H9 (cell line): ENCODE measurements around the gene GPR107. TPM values are rescaled to one million over a fixed set of nuclear protein-coding genes. Genes with fewer than 3 reads are reported as not detected.
A peak's percentile ranks its signal among the peaks of the same experiment; 100 is the strongest.

Source experiments
- DNase-seq: peaks from one replicate; pipeline ENCODE4 v3.0.0-alpha.2; 2017
- H2AFZ ChIP-seq: one replicate; pipeline ENCODE4 v1.6.1; 2013; ENCODE audit warnings: mild to moderate bottlenecking, low read length, control low read depth, moderate library complexity
- H2AK5ac ChIP-seq: 2 replicates; pipeline ENCODE4 v1.6.1; 2013; ENCODE audit warnings: low read length, control low read depth, mixed read lengths; ENCODE audit not compliant: insufficient read length
- H2BK120ac ChIP-seq: one replicate; pipeline ENCODE4 v1.6.1; 2013; ENCODE audit warnings: low read depth, mild to moderate bottlenecking, low read length, control low read depth, inconsistent platforms; ENCODE audit not compliant: poor library complexity, severe bottlenecking
- H2BK12ac ChIP-seq: 2 replicates; pipeline ENCODE4 v1.6.1; 2013; ENCODE audit warnings: low read length, control low read depth, mixed read lengths, low read depth; ENCODE audit not compliant: insufficient read length
- H2BK15ac ChIP-seq: 2 replicates; pipeline ENCODE4 v1.6.1; 2013; ENCODE audit warnings: low read depth, low read length, control low read depth
- H2BK20ac ChIP-seq: one replicate; pipeline ENCODE4 v1.6.1; 2013; ENCODE audit warnings: low read depth, mild to moderate bottlenecking, low read length, control low read depth, inconsistent platforms; ENCODE audit not compliant: poor library complexity, severe bottlenecking
- H2BK5ac ChIP-seq: 2 replicates; pipeline ENCODE4 v1.6.1; 2013; ENCODE audit warnings: low read length, control low read depth, mixed read lengths; ENCODE audit not compliant: insufficient read length
- H3K14ac ChIP-seq: 2 replicates; pipeline ENCODE4 v1.6.1; 2013; ENCODE audit warnings: low read length, control low read depth; ENCODE audit not compliant: insufficient read depth
- H3K18ac ChIP-seq: 2 replicates; pipeline ENCODE4 v1.6.1; 2013; ENCODE audit warnings: low read depth, mild to moderate bottlenecking, mixed read lengths, low read length, control low read depth; ENCODE audit not compliant: insufficient read length
- H3K23ac ChIP-seq: 2 replicates; pipeline ENCODE4 v1.6.1; 2013; ENCODE audit warnings: low read length, control low read depth, mixed read lengths, low read depth; ENCODE audit not compliant: insufficient read length
- H3K23me2 ChIP-seq: 2 replicates; pipeline ENCODE4 v1.6.1; 2013; ENCODE audit warnings: low read depth, mild to moderate bottlenecking, mixed read lengths, low read length, control low read depth; ENCODE audit not compliant: insufficient read length, poor library complexity, severe bottlenecking
- H3K27ac ChIP-seq: 2 replicates; pipeline ENCODE4 v1.5.1; 2013; ENCODE audit warnings: low read length, control low read depth, mixed read lengths, low read depth; ENCODE audit not compliant: insufficient read length
- H3K27me3 ChIP-seq: 2 replicates; pipeline ENCODE4 v1.6.1; 2013; ENCODE audit warnings: low read length, control low read depth, inconsistent platforms; ENCODE audit not compliant: insufficient read depth
- H3K4ac ChIP-seq: 2 replicates; pipeline ENCODE4 v1.6.1; 2013; ENCODE audit warnings: low read depth, mild to moderate bottlenecking, control low read depth, inconsistent platforms, low read length, moderate library complexity
- H3K4me1 ChIP-seq: 2 replicates; pipeline ENCODE4 v1.6.1; 2013; ENCODE audit warnings: low read length, control low read depth, inconsistent platforms; ENCODE audit not compliant: insufficient read depth
- H3K4me2 ChIP-seq: 2 replicates; pipeline ENCODE4 v1.6.1; 2013; ENCODE audit warnings: low read length, control low read depth, mixed read lengths; ENCODE audit not compliant: insufficient read length, insufficient read depth
- H3K56ac ChIP-seq: 2 replicates; pipeline ENCODE4 v1.6.1; 2013; ENCODE audit warnings: low read depth, mild to moderate bottlenecking, mixed read lengths, low read length, control low read depth; ENCODE audit not compliant: insufficient read length
- H3K79me1 ChIP-seq: 2 replicates; pipeline ENCODE4 v1.6.1; 2013; ENCODE audit warnings: low read depth, mild to moderate bottlenecking, moderate library complexity, low read length, control low read depth, inconsistent platforms; ENCODE audit not compliant: insufficient read depth, poor library complexity, severe bottlenecking
- H3K79me2 ChIP-seq: 2 replicates; pipeline ENCODE4 v1.6.1; 2013; ENCODE audit warnings: low read length, control low read depth, inconsistent platforms; ENCODE audit not compliant: insufficient read depth
- H3K9ac ChIP-seq: 2 replicates; pipeline ENCODE4 v1.6.1; 2013; ENCODE audit warnings: low read length, control low read depth, mixed read lengths; ENCODE audit not compliant: insufficient read length; ENCODE audit errors: extremely low read depth
- H3K9me3 ChIP-seq: one replicate; pipeline ENCODE4 v1.6.1; 2013; ENCODE audit warnings: low read depth, low read length, inconsistent platforms; ENCODE audit not compliant: control insufficient read depth
- H3T11ph ChIP-seq: one replicate; pipeline ENCODE4 v1.6.1; 2013; ENCODE audit warnings: mild to moderate bottlenecking, low read length, control low read depth, inconsistent platforms
- H4K20me1 ChIP-seq: one replicate; pipeline ENCODE4 v1.6.1; 2013; ENCODE audit not compliant: control insufficient read depth, insufficient read length, insufficient read depth
- H4K5ac ChIP-seq: 2 replicates; pipeline ENCODE4 v1.6.1; 2013; ENCODE audit warnings: low read depth, mild to moderate bottlenecking, mixed read lengths, low read length, control low read depth; ENCODE audit not compliant: insufficient read length
- H4K8ac ChIP-seq: replicated peaks from 2 replicates; pipeline ENCODE4 v1.6.1; 2013; ENCODE audit warnings: low read length, control low read depth, mixed read lengths, low read depth; ENCODE audit not compliant: insufficient read length
- H4K91ac ChIP-seq: 2 replicates; pipeline ENCODE4 v1.6.1; 2013; ENCODE audit warnings: low read depth, mild to moderate bottlenecking, moderate library complexity, mixed read lengths, low read length, control low read depth; ENCODE audit not compliant: insufficient read length
- H3K27ac Mint-ChIP-seq, 3 experiments: 2 replicates in 2 of 3; 3 replicates in 1 of 3; pipeline ENCODE4 v1.8.0; 2020 to 2021; ENCODE audit warnings: mixed read lengths in 3 of 3, mild to moderate bottlenecking in 1 of 3, moderate library complexity in 1 of 3
- H3K27me3 Mint-ChIP-seq: 2 replicates; pipeline ENCODE4 v1.8.0; 2021; ENCODE audit warnings: low read depth, mild to moderate bottlenecking, moderate library complexity, mixed read lengths
- H3K36me3 Mint-ChIP-seq, 3 experiments: 2 replicates in 2 of 3; 3 replicates in 1 of 3; pipeline ENCODE4 v1.8.0; 2020 to 2021; ENCODE audit warnings: low read depth in 3 of 3, mixed read lengths in 3 of 3; ENCODE audit not compliant: insufficient read depth in 1 of 3
- H3K4me1 Mint-ChIP-seq, 2 experiments: 2 replicates each; pipeline ENCODE4 v1.8.0; 2020; ENCODE audit warnings: mixed read lengths in 2 of 2
- H3K4me3 Mint-ChIP-seq, 2 experiments: 2 replicates in 1 of 2; 3 replicates in 1 of 2; pipeline ENCODE4 v1.8.0; 2020 to 2021; ENCODE audit warnings: mild to moderate bottlenecking in 2 of 2, mixed read lengths in 2 of 2, moderate library complexity in 1 of 2
- H3K9me3 Mint-ChIP-seq, 2 experiments: 2 replicates in 1 of 2; 3 replicates in 1 of 2; pipeline ENCODE4 v1.8.0; 2020; ENCODE audit warnings: mild to moderate bottlenecking in 2 of 2, mixed read lengths in 2 of 2, moderate library complexity in 1 of 2
- WGBS: extraction: QIAGEN DNeasy Blood & Tissue Kit; methylation state at CpG from one replicate; pipeline ENCODE4 v1.1.7; 2013; ENCODE audit warnings: missing lambda C conversion rate, low lambda C conversion rate, mixed read lengths; ENCODE audit not compliant: insufficient read length; ENCODE audit errors: extremely low coverage; 5-methylcytosine and 5-hydroxymethylcytosine counted together
- total RNA-seq: library from RNA; stranded (reverse); gene quantifications from 2 replicates; pipeline ENCODE4 v1.2.1, GENCODE V29; 2021
- TF ChIP-seq, protein P1 (sequence below): fragments of 200-600 bp; sonication (generic); conservative IDR thresholded peaks from 3 replicates; pipeline ENCODE4 v1.8.0; 2021; ENCODE audit warnings: antibody characterized with exemption, mild to moderate bottlenecking

GPR107 gene
- total RNA-seq, 1 experiment from 2014 or later, result 38.0 TPM

DNA sequence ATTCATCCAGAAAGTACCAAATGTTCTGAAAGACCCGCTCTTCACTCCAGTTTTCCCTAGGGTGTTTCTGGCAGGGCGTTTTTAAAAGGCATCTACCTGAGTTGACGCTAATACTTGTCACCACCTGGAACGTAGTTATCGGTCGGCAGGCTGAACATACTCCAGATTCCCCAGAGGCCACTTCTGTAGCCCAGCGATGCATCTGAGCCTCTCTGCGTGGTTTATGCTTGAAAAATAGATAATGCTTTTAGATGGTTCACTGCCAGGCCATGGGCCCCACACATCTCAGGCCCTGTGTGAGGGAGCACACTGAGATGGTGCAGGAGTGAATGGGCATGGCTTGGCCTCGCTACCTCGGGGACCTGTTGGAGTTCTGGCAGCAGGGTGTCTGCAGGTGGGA, 85.5 kb downstream of the GPR107 start:
- Histone ChIP-seq H3K9ac (no peak overlapping the region), H3K14ac (no peak overlapping the region), H3K27me3 (no peaks in the 10 kb centered on the region), H4K20me1 (peaks cover 2% of the 10 kb centered on the region), H3K23me2 (no peaks in the 10 kb centered on the region), H2BK12ac (no peak overlapping the region), H3K27ac (no peak overlapping the region), H2BK120ac (no peak overlapping the region), H3T11ph (no peak overlapping the region), H4K8ac (no peak overlapping the region), H3K79me2 (no peaks in the 10 kb centered on the region), H2BK20ac (no peak overlapping the region), H3K23ac (no peak overlapping the region), H2AFZ (no peak overlapping the region), H3K4me1 (peaks cover 26% of the 10 kb centered on the region; the same call in 1 of the 2 replicates), H2BK15ac (no peak overlapping the region), H4K5ac (no peak overlapping the region), H3K4ac (no peak overlapping the region), H3K56ac (no peak overlapping the region), H3K9me3 (no peaks in the 10 kb centered on the region), H4K91ac (no peak overlapping the region), H2AK5ac (no peak overlapping the region), H3K79me1 (no peaks in the 10 kb centered on the region), H2BK5ac (no peak overlapping the region), H3K18ac (no peak overlapping the region), H3K4me2 (no peak overlapping the region)
- Mint-ChIP-seq H3K27ac (peak overlapping the region in 1 of 3 experiments; percentile 4; a peak in 1 of 7 replicates), H3K27me3 (peaks cover 4% of the 10 kb centered on the region; the same call in 1 of the 2 replicates), H3K9me3 (no peaks in the 10 kb centered on the region; a peak in 1 of 5 replicates), H3K36me3 (peaks cover 0 to 18% (median 14%) of the 10 kb centered on the region in 3 experiments; a peak in 5 of 7 replicates), H3K4me1 (peaks cover 44 to 49% of the 10 kb centered on the region in 2 experiments), H3K4me3 (no peak overlapping the region)
- no peak for DNase-seq
- WGBS, result no CpG with 5 or more reads among the region's 10 CpGs
- TF ChIP-seq, protein P1, sequence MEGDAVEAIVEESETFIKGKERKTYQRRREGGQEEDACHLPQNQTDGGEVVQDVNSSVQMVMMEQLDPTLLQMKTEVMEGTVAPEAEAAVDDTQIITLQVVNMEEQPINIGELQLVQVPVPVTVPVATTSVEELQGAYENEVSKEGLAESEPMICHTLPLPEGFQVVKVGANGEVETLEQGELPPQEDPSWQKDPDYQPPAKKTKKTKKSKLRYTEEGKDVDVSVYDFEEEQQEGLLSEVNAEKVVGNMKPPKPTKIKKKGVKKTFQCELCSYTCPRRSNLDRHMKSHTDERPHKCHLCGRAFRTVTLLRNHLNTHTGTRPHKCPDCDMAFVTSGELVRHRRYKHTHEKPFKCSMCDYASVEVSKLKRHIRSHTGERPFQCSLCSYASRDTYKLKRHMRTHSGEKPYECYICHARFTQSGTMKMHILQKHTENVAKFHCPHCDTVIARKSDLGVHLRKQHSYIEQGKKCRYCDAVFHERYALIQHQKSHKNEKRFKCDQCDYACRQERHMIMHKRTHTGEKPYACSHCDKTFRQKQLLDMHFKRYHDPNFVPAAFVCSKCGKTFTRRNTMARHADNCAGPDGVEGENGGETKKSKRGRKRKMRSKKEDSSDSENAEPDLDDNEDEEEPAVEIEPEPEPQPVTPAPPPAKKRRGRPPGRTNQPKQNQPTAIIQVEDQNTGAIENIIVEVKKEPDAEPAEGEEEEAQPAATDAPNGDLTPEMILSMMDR, result no peak
